Vagina (tissue), 2 donors: Measurements from ENCODE around the gene ANKS6. TPM values are rescaled to one million over a fixed set of nuclear protein-coding genes. Genes with fewer than 3 reads are reported as not detected.

Experiments
- DNase-seq, 2 donors: peaks; one replicate each; pipeline ENCODE4 v3.0.0-alpha.2; 2017; ENCODE audit errors: extremely low spot score in 2 of 2
- H3K27ac ChIP-seq: fragments of 200-600 bp; sonication (generic); one replicate; pipeline ENCODE4 v1.5.1; 2019
- H3K27me3 ChIP-seq: fragments of 200-600 bp; sonication (generic); one replicate; pipeline ENCODE4 v1.5.1; 2019
- H3K36me3 ChIP-seq, 2 donors: fragments of 200-600 bp; sonication (generic); one replicate each; pipeline ENCODE4 v1.5.1; 2017 to 2019
- H3K4me1 ChIP-seq: fragments of 200-600 bp; sonication (generic); one replicate; pipeline ENCODE4 v1.5.1; 2019
- H3K4me3 ChIP-seq, 2 donors: fragments of 200-600 bp; sonication (generic); 1 replicate in 1 of 2; 2 replicates in 1 of 2; pipeline ENCODE4 v1.5.1; 2016 to 2019
- H3K9me3 ChIP-seq: fragments of 200-600 bp; sonication (generic); one replicate; pipeline ENCODE4 v1.5.1; 2019
- CTCF ChIP-seq, 3 experiments: fragments of 450-650 bp in 2 of 3; fragments of 200-600 bp in 1 of 3; sonication (generic) in 1 of 3; IDR thresholded peaks; one replicate each; pipeline ENCODE4 v1.5.1; 2017 to 2019; ENCODE audit warnings: antibody characterized with exemption in 3 of 3, mild to moderate bottlenecking in 2 of 3, moderate library complexity in 2 of 3
- POLR2A ChIP-seq, 2 donors: fragments of 450-650 bp; IDR thresholded peaks; one replicate each; pipeline ENCODE4 v1.6.1; 2017; ENCODE audit warnings: antibody characterized with exemption in 2 of 2, mild to moderate bottlenecking in 2 of 2, moderate library complexity in 2 of 2
- POLR2AphosphoS5 ChIP-seq, 2 donors: sonication (generic); formaldehyde crosslinking; IDR thresholded peaks; one replicate each; pipeline ENCODE4 v1.9.0; 2017; ENCODE audit warnings: antibody characterized with exemption in 2 of 2, mild to moderate bottlenecking in 2 of 2, low read depth in 1 of 2; ENCODE audit not compliant: insufficient read depth in 1 of 2
- intact Hi-C: fragments of 100-400 bp; cut with DNase I; formaldehyde crosslinking; loops from one replicate; pipeline ENCODE4 v1.15.1; 2023
- total RNA-seq: library from RNA; depleted of rRNA; stranded (reverse); fragments of >200 nt; gene quantifications from one replicate; pipeline ENCODE4 v1.2.3, GENCODE V29; 2016

Gene ANKS6
- total RNA-seq, 1 donor from 2014 or later: 10.8 TPM

DNA sequence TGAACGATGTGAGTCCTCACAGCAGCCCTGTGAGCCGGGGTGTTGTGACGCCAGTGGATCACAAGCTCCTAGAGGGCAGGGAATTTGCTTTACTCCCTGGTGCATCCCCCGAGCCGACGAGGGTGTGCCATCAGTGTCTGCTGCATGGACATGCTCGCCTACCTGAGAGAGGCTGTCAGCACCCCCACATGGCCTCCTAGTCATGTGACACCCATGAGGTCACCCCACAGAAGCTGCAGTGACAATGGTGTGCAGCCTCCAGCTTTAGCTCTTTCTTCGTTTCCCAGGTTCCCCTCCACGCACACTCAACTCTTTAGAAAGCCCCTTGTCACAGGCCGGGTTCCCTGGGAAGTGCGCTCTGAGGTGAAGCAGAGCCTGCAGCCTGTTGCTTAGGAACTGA, 67.9 kb downstream of the ANKS6 start:
- Histone ChIP-seq H3K9me3 (no peaks in the 10 kb centered on the region), H3K27ac (no peak overlapping the region), H3K4me1 (no peaks in the 10 kb centered on the region), H3K36me3 (no peaks in the 10 kb centered on the region), H3K4me3 (no peak overlapping the region), H3K27me3 (no peaks in the 10 kb centered on the region)
- no peak for TF ChIP-seq POLR2AphosphoS5 (IDR thresholded peaks at IDR 0.05; ENCODE audit: insufficient read depth in 1 of 2, low read depth in 1 of 2)
- TF ChIP-seq CTCF (IDR thresholded peaks at IDR 0.05): no peak
- TF ChIP-seq POLR2A (IDR thresholded peaks at IDR 0.05): no peak
- no peak for DNase-seq
- intact Hi-C loops: no loop called here

DNA sequence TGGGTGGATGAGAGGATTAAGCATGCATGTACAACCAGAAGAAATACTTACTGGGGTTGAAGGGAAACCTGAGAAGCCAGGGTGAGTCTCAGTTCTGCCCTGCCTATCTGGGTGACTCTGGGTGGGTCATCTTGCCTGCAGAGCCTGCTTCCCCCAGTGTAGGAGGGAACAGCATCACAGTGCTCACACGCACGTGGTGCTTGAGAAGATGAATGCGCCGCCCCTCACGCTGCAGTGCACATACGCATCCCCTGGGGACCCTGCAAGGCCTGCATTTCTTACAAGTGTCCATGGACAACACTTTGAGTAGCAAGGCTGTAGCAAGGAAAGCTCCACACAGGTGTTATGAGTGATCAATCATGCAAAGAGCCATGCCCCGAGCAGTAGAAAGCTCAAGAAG, 68.9 kb downstream of the ANKS6 start:
- H3K4me1 ChIP-seq: no peaks in the 10 kb centered on the region
- no peaks in the 10 kb centered on the region for H3K9me3 ChIP-seq
- intact Hi-C loops: no loop called here
- no peaks in the 10 kb centered on the region for H3K36me3 ChIP-seq
- no peak overlapping the region for H3K4me3 ChIP-seq
- no peak overlapping the region for H3K27ac ChIP-seq
- TF ChIP-seq CTCF (IDR thresholded peaks at IDR 0.05): no peak
- no peak for TF ChIP-seq POLR2AphosphoS5 (IDR thresholded peaks at IDR 0.05; ENCODE audit: insufficient read depth in 1 of 2, low read depth in 1 of 2)
- no peak for TF ChIP-seq POLR2A (IDR thresholded peaks at IDR 0.05)
- no peaks in the 10 kb centered on the region for H3K27me3 ChIP-seq
- DNase-seq: no peak

GRCh38 chr9:98726735-98727134, 69.6 kb downstream of the ANKS6 start:
- Histone ChIP-seq H3K27me3 (no peaks in the 10 kb centered on the region), H3K4me1 (no peaks in the 10 kb centered on the region), H3K36me3 (no peaks in the 10 kb centered on the region), H3K4me3 (no peak overlapping the region), H3K9me3 (no peaks in the 10 kb centered on the region), H3K27ac (no peak overlapping the region)
- DNase-seq: no peak
- intact Hi-C loops: no loop called here
- TF ChIP-seq CTCF (IDR thresholded peaks at IDR 0.05) (no peak), POLR2A (IDR thresholded peaks at IDR 0.05) (no peak), POLR2AphosphoS5 (IDR thresholded peaks at IDR 0.05; ENCODE audit: insufficient read depth in 1 of 2, low read depth in 1 of 2) (no peak)

DNA sequence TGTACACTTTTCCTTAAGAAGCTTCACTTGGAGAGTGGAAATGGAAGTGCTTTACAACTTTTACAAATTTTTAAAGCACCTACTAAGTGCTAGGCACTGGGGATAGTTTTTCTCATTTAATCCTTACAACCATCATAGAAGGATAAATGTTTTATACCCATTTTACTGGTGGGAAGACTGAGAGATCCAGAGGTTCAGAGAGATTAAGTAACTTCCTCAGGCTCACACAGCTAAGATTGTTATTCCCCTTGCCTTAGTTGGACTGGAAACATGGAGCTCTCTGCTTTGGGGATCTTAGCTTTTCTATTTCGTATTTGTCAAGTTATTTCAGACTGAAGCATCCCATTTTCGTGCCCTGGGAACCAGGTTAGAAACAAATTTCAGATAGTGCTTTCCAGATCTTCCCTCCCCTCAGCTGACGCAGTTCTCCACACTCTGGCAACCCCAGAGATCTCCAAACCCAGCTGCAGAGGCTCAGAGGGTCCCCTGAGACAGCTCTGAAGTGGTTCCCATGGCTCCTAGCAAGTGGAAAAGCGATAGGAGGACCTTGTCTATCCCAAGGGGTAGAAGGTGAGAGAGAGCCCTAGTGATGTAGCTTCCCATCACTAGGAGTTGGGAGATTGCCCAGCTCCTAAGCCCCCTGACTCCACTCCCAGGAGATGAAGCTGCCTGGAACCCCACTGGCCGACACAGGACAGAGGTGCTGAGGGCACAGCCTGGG, 71.4 kb downstream of the ANKS6 start:
- Histone ChIP-seq H3K27ac (no peak overlapping the region), H3K9me3 (no peaks in the 10 kb centered on the region), H3K36me3 (no peaks in the 10 kb centered on the region), H3K4me3 (no peak overlapping the region), H3K27me3 (no peaks in the 10 kb centered on the region), H3K4me1 (no peaks in the 10 kb centered on the region)
- no peak for TF ChIP-seq CTCF (IDR thresholded peaks at IDR 0.05)
- DNase-seq: no peak
- intact Hi-C loops: no loop called here

- intact Hi-C loops: no loop called here
- Histone ChIP-seq H3K27me3 (no peaks in the 10 kb centered on the region), H3K4me1 (no peaks in the 10 kb centered on the region), H3K4me3 (no peak overlapping the region), H3K36me3 (no peaks in the 10 kb centered on the region), H3K27ac (no peak overlapping the region), H3K9me3 (no peaks in the 10 kb centered on the region)
- no peak for DNase-seq
- TF ChIP-seq POLR2AphosphoS5 (IDR thresholded peaks at IDR 0.05; ENCODE audit: insufficient read depth in 1 of 2, low read depth in 1 of 2): no peak
- TF ChIP-seq POLR2A (IDR thresholded peaks at IDR 0.05): no peak
Measured at GRCh38 chr9:98721643-98722042, 74.7 kb downstream of the ANKS6 start.
